ENCODE results near the gene NLRC3. TPM values are rescaled to one million over a fixed set of nuclear protein-coding genes. Genes with fewer than 3 reads are reported as not detected.
A peak's percentile ranks its signal among the peaks of the same experiment; 100 is the strongest.

Gene NLRC3
- 10 to 100 TPM in 1 of 6 donors, 1 to 10 TPM in 5; 2.6 to 19.9 (median 3.9) TPM for total RNA-seq

- TF ChIP-seq POLR2A (IDR thresholded peaks at IDR 0.05) (peak in 1 of 4 donors; percentile 29), POLR2AphosphoS5 (IDR thresholded peaks at IDR 0.05) (no peak)
- Histone ChIP-seq H3K27me3 (no peaks in the 10 kb centered on the region), H3K36me3 (peaks cover 0 to under 1% (median 0%) of the 10 kb centered on the region in 4 donors), H3K9me3 (no peaks in the 10 kb centered on the region), H3K27ac (peak within 1 kb of the TSS in 3 of 4 donors; percentile 54 to 72 (median 60)), H3K4me1 (peaks cover 11 to 32% (median 19%) of the 10 kb centered on the region in 4 donors), H3K4me3 (peak within 1 kb of the TSS in 3 of 4 donors; percentile 37 to 50 (median 47))
- 22 to 32% methylated on average over 9 to 14 of the region's 18 CpGs for WGBS, 2 donors
- DNase-seq (peak in 1 of 2 donors; percentile 65), ATAC-seq (ENCODE audit: low FRiP score in 2 of 2) (no peak)
Measured at GRCh38 chr16:3577302-3577752, at the start of gene NLRC3. Gene NLRC3 (minus strand): TSS chr16:3577403. CDS start chr16:3565036, 12,367 bp downstream.

- ATAC-seq (ENCODE audit: low FRiP score in 2 of 2) (no peak), DNase-seq (no peak)
- H3K9me3 ChIP-seq, result no peaks in the 10 kb centered on the region
- peaks cover 4 to 15% (median 11%) of the 10 kb centered on the region in 4 donors for H3K4me1 ChIP-seq
- TF ChIP-seq POLR2AphosphoS5 (IDR thresholded peaks at IDR 0.05), result no peak
- no peak for TF ChIP-seq EP300 (IDR thresholded peaks at IDR 0.05)
- TF ChIP-seq, protein P1, sequence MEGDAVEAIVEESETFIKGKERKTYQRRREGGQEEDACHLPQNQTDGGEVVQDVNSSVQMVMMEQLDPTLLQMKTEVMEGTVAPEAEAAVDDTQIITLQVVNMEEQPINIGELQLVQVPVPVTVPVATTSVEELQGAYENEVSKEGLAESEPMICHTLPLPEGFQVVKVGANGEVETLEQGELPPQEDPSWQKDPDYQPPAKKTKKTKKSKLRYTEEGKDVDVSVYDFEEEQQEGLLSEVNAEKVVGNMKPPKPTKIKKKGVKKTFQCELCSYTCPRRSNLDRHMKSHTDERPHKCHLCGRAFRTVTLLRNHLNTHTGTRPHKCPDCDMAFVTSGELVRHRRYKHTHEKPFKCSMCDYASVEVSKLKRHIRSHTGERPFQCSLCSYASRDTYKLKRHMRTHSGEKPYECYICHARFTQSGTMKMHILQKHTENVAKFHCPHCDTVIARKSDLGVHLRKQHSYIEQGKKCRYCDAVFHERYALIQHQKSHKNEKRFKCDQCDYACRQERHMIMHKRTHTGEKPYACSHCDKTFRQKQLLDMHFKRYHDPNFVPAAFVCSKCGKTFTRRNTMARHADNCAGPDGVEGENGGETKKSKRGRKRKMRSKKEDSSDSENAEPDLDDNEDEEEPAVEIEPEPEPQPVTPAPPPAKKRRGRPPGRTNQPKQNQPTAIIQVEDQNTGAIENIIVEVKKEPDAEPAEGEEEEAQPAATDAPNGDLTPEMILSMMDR (IDR thresholded peaks at IDR 0.05), result no peak
- TF ChIP-seq POLR2A (IDR thresholded peaks at IDR 0.05), result no peak
- no peaks in the 10 kb centered on the region for H3K27me3 ChIP-seq
- 69 to 78% methylated on average over 4 of the region's 4 CpGs for WGBS, 2 donors
- H3K4me3 ChIP-seq, result no peak overlapping the region
- H3K36me3 ChIP-seq, result no peaks in the 10 kb centered on the region
- H3K27ac ChIP-seq, result peak overlapping the region in 1 of 4 donors; percentile 42
Measured at GRCh38 chr16:3625911-3626732, 48.9 kb upstream of the NLRC3 start.

GRCh38 chr16:3625331-3625730, 48.1 kb upstream of the NLRC3 start:
- H3K36me3 ChIP-seq, result no peaks in the 10 kb centered on the region
- no peaks in the 10 kb centered on the region for H3K9me3 ChIP-seq
- no peaks in the 10 kb centered on the region for H3K27me3 ChIP-seq
- H3K4me3 ChIP-seq, result no peak overlapping the region
- no peak for TF ChIP-seq EP300 (IDR thresholded peaks at IDR 0.05)
- no peak for TF ChIP-seq POLR2A (IDR thresholded peaks at IDR 0.05)
- TF ChIP-seq POLR2AphosphoS5 (IDR thresholded peaks at IDR 0.05), result no peak
- TF ChIP-seq, protein P1 (IDR thresholded peaks at IDR 0.05), result no peak
- no peak overlapping the region for H3K27ac ChIP-seq
- peaks cover 4 to 15% (median 11%) of the 10 kb centered on the region in 4 donors for H3K4me1 ChIP-seq
- WGBS, 2 donors, result 92% methylated on average over 5 of the region's 5 CpGs
- ATAC-seq (ENCODE audit: low FRiP score in 2 of 2) (no peak), DNase-seq (no peak)

- ATAC-seq (ENCODE audit: low FRiP score in 2 of 2), result no peak
- Histone ChIP-seq H3K4me1 (peaks cover 4 to 15% (median 11%) of the 10 kb centered on the region in 4 donors), H3K27me3 (no peaks in the 10 kb centered on the region), H3K36me3 (no peaks in the 10 kb centered on the region), H3K27ac (no peak overlapping the region), H3K4me3 (no peak overlapping the region), H3K9me3 (no peaks in the 10 kb centered on the region)
- 96% methylated on average over 3 of the region's 3 CpGs for WGBS, 2 donors
- TF ChIP-seq EP300 (IDR thresholded peaks at IDR 0.05) (no peak), POLR2A (IDR thresholded peaks at IDR 0.05) (no peak), POLR2AphosphoS5 (IDR thresholded peaks at IDR 0.05) (no peak)
- TF ChIP-seq, protein P1 (IDR thresholded peaks at IDR 0.05), result no peak
- DNase-seq, result no peak
Measured at GRCh38 chr16:3623642-3624041, 46.4 kb upstream of the NLRC3 start.

DNA sequence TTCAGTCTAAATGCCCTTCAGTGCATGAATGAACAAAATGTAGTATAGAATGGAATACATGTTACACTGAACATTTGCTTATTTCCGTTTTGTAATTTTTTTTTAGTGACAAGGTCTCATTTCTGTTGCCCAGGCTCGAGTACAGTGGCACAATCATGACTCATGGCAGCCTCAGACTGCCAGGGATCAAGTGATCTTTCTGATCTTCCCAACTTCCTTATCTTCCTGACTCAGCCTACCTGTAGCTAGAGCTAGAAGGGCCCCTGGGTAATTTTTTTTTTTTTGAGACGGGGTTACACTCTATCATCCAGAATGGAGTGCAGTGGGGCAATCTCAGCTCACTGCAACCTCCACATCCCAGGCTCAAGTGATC, 41.6 kb upstream of the NLRC3 start:
- TF ChIP-seq POLR2A (IDR thresholded peaks at IDR 0.05), result no peak
- no peak for TF ChIP-seq POLR2AphosphoS5 (IDR thresholded peaks at IDR 0.05)
- TF ChIP-seq EP300 (IDR thresholded peaks at IDR 0.05), result no peak
- TF ChIP-seq, protein P1 (IDR thresholded peaks at IDR 0.05), result no peak
- Histone ChIP-seq H3K36me3 (no peaks in the 10 kb centered on the region), H3K9me3 (no peaks in the 10 kb centered on the region), H3K27me3 (no peaks in the 10 kb centered on the region), H3K4me1 (no peaks in the 10 kb centered on the region), H3K4me3 (no peak overlapping the region), H3K27ac (no peak overlapping the region)
- DNase-seq, result peak in 1 of 2 donors; percentile 48
- no peak for ATAC-seq (ENCODE audit: low FRiP score in 2 of 2)
- WGBS, 2 donors, result 75 to 76% methylated on average over 3 of the region's 3 CpGs

Data from upper lobe of left lung (tissue), 6 donors.